ENCODE data around the gene PARVA.

DNA sequence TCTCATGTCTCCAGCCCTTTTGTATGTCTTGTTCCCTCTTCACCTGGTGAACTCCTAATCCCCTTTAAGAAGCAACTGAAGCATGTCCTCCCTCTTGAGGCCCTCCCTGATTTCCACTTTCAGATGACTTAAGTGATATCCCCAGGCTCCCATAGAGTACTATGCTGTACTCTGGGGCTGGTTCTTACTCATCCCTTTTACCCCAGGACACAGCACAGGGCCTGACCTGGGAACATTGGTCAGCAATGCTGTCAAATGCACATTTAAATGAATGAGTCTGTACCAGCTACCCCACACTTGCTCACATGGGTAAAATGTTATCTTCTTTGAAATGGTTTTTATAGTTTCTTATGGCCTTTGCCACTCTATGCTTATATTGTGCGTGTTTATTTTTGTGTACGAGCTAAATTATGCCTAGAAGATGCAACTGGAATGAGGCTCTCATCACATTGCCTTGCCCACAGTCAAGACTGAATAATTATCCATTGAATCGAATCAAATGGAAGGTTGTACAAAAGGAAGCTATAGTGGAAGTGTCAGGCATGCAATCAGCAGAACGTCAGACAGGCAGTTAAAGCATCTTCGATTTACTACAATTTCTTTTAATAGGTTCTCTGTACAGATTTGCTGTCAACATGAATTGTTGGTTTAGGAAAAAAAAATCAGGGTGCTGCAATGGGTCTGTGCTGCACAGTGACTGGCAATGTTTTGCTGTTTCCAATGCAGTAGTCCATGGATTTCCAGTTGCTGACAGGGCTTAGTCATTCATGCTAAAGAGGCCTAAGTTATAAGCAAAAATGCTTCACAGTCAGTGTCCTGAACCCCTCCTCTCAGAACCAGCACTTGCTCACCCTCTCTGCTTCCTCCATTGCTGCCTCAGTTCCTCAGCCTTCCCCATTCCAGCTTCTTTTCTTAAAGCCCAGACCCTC lies 79.5 kb downstream of the PARVA start:
- TF ChIP-seq, protein P1, sequence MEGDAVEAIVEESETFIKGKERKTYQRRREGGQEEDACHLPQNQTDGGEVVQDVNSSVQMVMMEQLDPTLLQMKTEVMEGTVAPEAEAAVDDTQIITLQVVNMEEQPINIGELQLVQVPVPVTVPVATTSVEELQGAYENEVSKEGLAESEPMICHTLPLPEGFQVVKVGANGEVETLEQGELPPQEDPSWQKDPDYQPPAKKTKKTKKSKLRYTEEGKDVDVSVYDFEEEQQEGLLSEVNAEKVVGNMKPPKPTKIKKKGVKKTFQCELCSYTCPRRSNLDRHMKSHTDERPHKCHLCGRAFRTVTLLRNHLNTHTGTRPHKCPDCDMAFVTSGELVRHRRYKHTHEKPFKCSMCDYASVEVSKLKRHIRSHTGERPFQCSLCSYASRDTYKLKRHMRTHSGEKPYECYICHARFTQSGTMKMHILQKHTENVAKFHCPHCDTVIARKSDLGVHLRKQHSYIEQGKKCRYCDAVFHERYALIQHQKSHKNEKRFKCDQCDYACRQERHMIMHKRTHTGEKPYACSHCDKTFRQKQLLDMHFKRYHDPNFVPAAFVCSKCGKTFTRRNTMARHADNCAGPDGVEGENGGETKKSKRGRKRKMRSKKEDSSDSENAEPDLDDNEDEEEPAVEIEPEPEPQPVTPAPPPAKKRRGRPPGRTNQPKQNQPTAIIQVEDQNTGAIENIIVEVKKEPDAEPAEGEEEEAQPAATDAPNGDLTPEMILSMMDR (conservative IDR thresholded peaks at IDR 0.05; ENCODE audit: low read length) = no peak
- TF ChIP-seq EZH2phosphoT487 (IDR thresholded peaks at IDR 0.05; ENCODE audit: borderline replicate concordance, low read depth, low read length) = no peak
